HG03378 (cell line): Measurements from ENCODE around the gene PRKAG1.

Experiments
- ATAC-seq: cut with Tn5 transposase; IDR thresholded peaks from one replicate; pipeline ENCODE4 v1.9.1; 2021; ENCODE audit warnings: mild to moderate bottlenecking, moderate library complexity; ENCODE audit not compliant: unreplicated experiment

The PRKAG1 gene

GRCh38 chr12:48969833-48970701 is 48.5 kb downstream of the PRKAG1 start:
- ATAC-seq: no peak

- no peak for ATAC-seq
Measured at GRCh38 chr12:48969160-48969771, 49.3 kb downstream of the PRKAG1 start.

GRCh38 chr12:48968467-48968866 is 50.1 kb downstream of the PRKAG1 start:
- ATAC-seq: no peak

- ATAC-seq: no peak
Measured at GRCh38 chr12:48967991-48968390, 50.6 kb downstream of the PRKAG1 start.

GRCh38 chr12:48966177-48966895 is 52.2 kb downstream of the PRKAG1 start:
- no peak for ATAC-seq

GRCh38 chr12:48965298-48965838 is 53.2 kb downstream of the PRKAG1 start:
- no peak for ATAC-seq

GRCh38 chr12:48961801-48962200 is 56.8 kb downstream of the PRKAG1 start:
- ATAC-seq: no peak

- ATAC-seq: no peak
Measured at GRCh38 chr12:48961331-48961730, 57.2 kb downstream of the PRKAG1 start.

- ATAC-seq: no peak
Measured at GRCh38 chr12:48960834-48961233, 57.7 kb downstream of the PRKAG1 start.

- ATAC-seq: no peak
Measured at GRCh38 chr12:48958049-48958388, 60.6 kb downstream of the PRKAG1 start.

- peak; percentile 56 for ATAC-seq
Measured at GRCh38 chr12:48957141-48958048, 61.2 kb downstream of the PRKAG1 start, which contains the start of gene ARF3. Gene ARF3, minus strand, starts transcription at chr12:48957487. Its CDS starts 16,392 bp downstream, at chr12:48941095.

GRCh38 chr12:48956279-48957140 is 62.1 kb downstream of the PRKAG1 start:
- no peak for ATAC-seq

- ATAC-seq: no peak
Measured at GRCh38 chr12:48954841-48955501, 63.6 kb downstream of the PRKAG1 start.

- no peak for ATAC-seq
Measured at GRCh38 chr12:48954061-48954460, 64.5 kb downstream of the PRKAG1 start.

GRCh38 chr12:48952691-48953090 is 65.9 kb downstream of the PRKAG1 start:
- no peak for ATAC-seq
